ENCODE results near the gene ATXN1. TPM values are rescaled to one million over a fixed set of nuclear protein-coding genes. Genes with fewer than 3 reads are reported as not detected.

The ATXN1 gene
- total and polyA plus RNA-seq, 2 experiments from 2014 or later = 14.2 to 20.1 TPM

- Histone ChIP-seq H3K27me3 (replicated peaks; ENCODE audit: insufficient read depth) (no peaks in the 10 kb centered on the region), H3K4me3 (no peak overlapping the region), H3K4me1 (ENCODE audit: insufficient read depth) (peaks cover 24% of the 10 kb centered on the region), H2AFZ (no peak overlapping the region), H3F3A (ENCODE audit: insufficient read depth) (peaks cover 27% of the 10 kb centered on the region), H3K36me3 (ENCODE audit: low read depth) (no peaks in the 10 kb centered on the region), H3K9ac (no peak overlapping the region), H3K9me3 (ENCODE audit: low read depth) (no peaks in the 10 kb centered on the region), H3K79me2 (ENCODE audit: insufficient read depth) (peaks cover 43% of the 10 kb centered on the region), H3K9me2 (ENCODE audit: insufficient read depth) (no peaks in the 10 kb centered on the region), H3K4me2 (ENCODE audit: unreplicated experiment) (no peak overlapping the region), H3K27ac (no peak overlapping the region), H4K20me1 (ENCODE audit: insufficient read depth) (no peaks in the 10 kb centered on the region)
- TF ChIP-seq EZH2 (IDR thresholded peaks at IDR 0.05; ENCODE audit: insufficient read depth, poor library complexity, severe bottlenecking) = no peak
- TF ChIP-seq EZH2phosphoT487 (IDR thresholded peaks at IDR 0.05; ENCODE audit: insufficient read depth, low read depth) = no peak
- in situ Hi-C loops (cut with MboI) = no loop called here
- peak; percentile 28 for DNase-seq
- 49 to 68% methylated on average over 2 of the region's 2 CpGs for WGBS, 2 experiments (ENCODE audit: low coverage in 1 of 2, low lambda C conversion rate in 2 of 2, missing lambda C conversion rate in 2 of 2)
Observed at GRCh38 chr6:16446273-16446672, 315.0 kb downstream of the ATXN1 start.

GRCh38 chr6:16442031-16442430 is 319.2 kb downstream of the ATXN1 start:
- no peak overlapping the region for H3K9ac ChIP-seq
- no peak for TF ChIP-seq EZH2phosphoT487 (IDR thresholded peaks at IDR 0.05; ENCODE audit: insufficient read depth, low read depth)
- no peak for TF ChIP-seq EZH2 (IDR thresholded peaks at IDR 0.05; ENCODE audit: insufficient read depth, poor library complexity, severe bottlenecking)
- DNase-seq = no peak
- H3K9me3 ChIP-seq (ENCODE audit: low read depth) = no peaks in the 10 kb centered on the region
- no peaks in the 10 kb centered on the region for H3K27me3 ChIP-seq (replicated peaks; ENCODE audit: insufficient read depth)
- H3K27ac ChIP-seq = no peak overlapping the region
- peaks cover 11% of the 10 kb centered on the region; the same call in 1 of the 2 replicates for H3K4me1 ChIP-seq (ENCODE audit: insufficient read depth)
- in situ Hi-C loops (cut with MboI) = no loop called here
- no peak overlapping the region for H2AFZ ChIP-seq
- no peaks in the 10 kb centered on the region for H3K36me3 ChIP-seq (ENCODE audit: low read depth)
- H3K79me2 ChIP-seq (ENCODE audit: insufficient read depth) = peaks cover 37% of the 10 kb centered on the region
- H3K4me3 ChIP-seq = no peak overlapping the region
- no peaks in the 10 kb centered on the region for H4K20me1 ChIP-seq (ENCODE audit: insufficient read depth)
- no peaks in the 10 kb centered on the region for H3K9me2 ChIP-seq (ENCODE audit: insufficient read depth)
- no peak overlapping the region for H3K4me2 ChIP-seq (ENCODE audit: unreplicated experiment)
- 50 to 65% methylated on average over 3 of the region's 3 CpGs for WGBS, 2 experiments (ENCODE audit: low coverage in 1 of 2, low lambda C conversion rate in 2 of 2, missing lambda C conversion rate in 2 of 2)
- H3F3A ChIP-seq (ENCODE audit: insufficient read depth) = 0 out of 2 replicates have a peak, but pooled peaks cover 13% of the 10 kb centered on the region

- in situ Hi-C loops (cut with MboI) = no loop called here
- 66 to 75% methylated on average over 2 of the region's 2 CpGs for WGBS, 2 experiments (ENCODE audit: low coverage in 1 of 2, low lambda C conversion rate in 2 of 2, missing lambda C conversion rate in 2 of 2)
Observed at GRCh38 chr6:16441262-16441661, 320.0 kb downstream of the ATXN1 start.

GRCh38 chr6:16440636-16441212 is 320.5 kb downstream of the ATXN1 start:
- H3K27ac ChIP-seq = no peak overlapping the region
- H3K9me2 ChIP-seq (ENCODE audit: insufficient read depth) = no peaks in the 10 kb centered on the region
- H3K4me2 ChIP-seq (ENCODE audit: unreplicated experiment) = no peak overlapping the region
- no peak for DNase-seq
- TF ChIP-seq EZH2 (IDR thresholded peaks at IDR 0.05; ENCODE audit: insufficient read depth, poor library complexity, severe bottlenecking) (no peak), EZH2phosphoT487 (IDR thresholded peaks at IDR 0.05; ENCODE audit: insufficient read depth, low read depth) (no peak)
- 96% methylated on average over 7 of the region's 7 CpGs for WGBS, 2 experiments (ENCODE audit: low coverage in 1 of 2, low lambda C conversion rate in 2 of 2, missing lambda C conversion rate in 2 of 2)
- H3K36me3 ChIP-seq (ENCODE audit: low read depth) = no peaks in the 10 kb centered on the region
- H3F3A ChIP-seq (ENCODE audit: insufficient read depth) = 0 out of 2 replicates have a peak, but pooled peaks cover 6% of the 10 kb centered on the region
- no peak overlapping the region for H2AFZ ChIP-seq
- H3K9ac ChIP-seq = no peak overlapping the region
- 0 out of 2 replicates have a peak, but pooled peaks cover 5% of the 10 kb centered on the region for H3K4me1 ChIP-seq (ENCODE audit: insufficient read depth)
- peaks cover 37% of the 10 kb centered on the region for H3K79me2 ChIP-seq (ENCODE audit: insufficient read depth)
- no peaks in the 10 kb centered on the region for H3K9me3 ChIP-seq (ENCODE audit: low read depth)
- H3K27me3 ChIP-seq (replicated peaks; ENCODE audit: insufficient read depth) = no peaks in the 10 kb centered on the region
- in situ Hi-C loops (cut with MboI) = no loop called here
- H3K4me3 ChIP-seq = no peak overlapping the region
- H4K20me1 ChIP-seq (ENCODE audit: insufficient read depth) = no peaks in the 10 kb centered on the region

More at GRCh38 chr6:16441262-16441661, 320.0 kb downstream of the ATXN1 start:
- H3K9me3 ChIP-seq (ENCODE audit: low read depth) = no peaks in the 10 kb centered on the region
- no peak overlapping the region for H2AFZ ChIP-seq
- 0 out of 2 replicates have a peak, but pooled peaks cover 8% of the 10 kb centered on the region for H3F3A ChIP-seq (ENCODE audit: insufficient read depth)
- no peaks in the 10 kb centered on the region for H3K27me3 ChIP-seq (replicated peaks; ENCODE audit: insufficient read depth)
- no peak overlapping the region for H3K4me3 ChIP-seq
- DNase-seq = no peak
- no peak overlapping the region for H3K9ac ChIP-seq
- no peak overlapping the region for H3K4me2 ChIP-seq (ENCODE audit: unreplicated experiment)
- no peaks in the 10 kb centered on the region for H3K9me2 ChIP-seq (ENCODE audit: insufficient read depth)
- no peaks in the 10 kb centered on the region for H3K36me3 ChIP-seq (ENCODE audit: low read depth)
- peaks cover 6% of the 10 kb centered on the region; the same call in 1 of the 2 replicates for H3K4me1 ChIP-seq (ENCODE audit: insufficient read depth)
- TF ChIP-seq EZH2 (IDR thresholded peaks at IDR 0.05; ENCODE audit: insufficient read depth, poor library complexity, severe bottlenecking) (no peak), EZH2phosphoT487 (IDR thresholded peaks at IDR 0.05; ENCODE audit: insufficient read depth, low read depth) (no peak)
- peaks cover 37% of the 10 kb centered on the region for H3K79me2 ChIP-seq (ENCODE audit: insufficient read depth)
- no peak overlapping the region for H3K27ac ChIP-seq
- H4K20me1 ChIP-seq (ENCODE audit: insufficient read depth) = no peaks in the 10 kb centered on the region

Data from GM23248 (cell line).